Measurements from ENCODE around the gene HELT.

The HELT gene, protein sequence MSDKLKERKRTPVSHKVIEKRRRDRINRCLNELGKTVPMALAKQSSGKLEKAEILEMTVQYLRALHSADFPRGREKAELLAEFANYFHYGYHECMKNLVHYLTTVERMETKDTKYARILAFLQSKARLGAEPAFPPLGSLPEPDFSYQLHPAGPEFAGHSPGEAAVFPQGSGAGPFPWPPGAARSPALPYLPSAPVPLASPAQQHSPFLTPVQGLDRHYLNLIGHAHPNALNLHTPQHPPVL

GRCh38 chr4:185017964-185018772 lies at the start of gene HELT:
HELT (plus strand) TSS chr4:185018490; CDS start chr4:185018929, 439 bp downstream.
- TF ChIP-seq ZC3H10 (CRISPR knock-in tag; IDR thresholded peaks at IDR 0.05) = no peak
- TF ChIP-seq PPARA (CRISPR knock-in tag; IDR thresholded peaks at IDR 0.05; ENCODE audit: borderline replicate concordance) = no peak
- TF ChIP-seq CREB5 (CRISPR knock-in tag; IDR thresholded peaks at IDR 0.05; ENCODE audit: low read depth) = no peak
- no peak for TF ChIP-seq SNAI2 (CRISPR knock-in tag; IDR thresholded peaks at IDR 0.05)
- no peak for TF ChIP-seq ESRRG (CRISPR knock-in tag; IDR thresholded peaks at IDR 0.05)
- no peak for TF ChIP-seq ZNF70 (CRISPR knock-in tag; IDR thresholded peaks at IDR 0.05)
- TF ChIP-seq TCF4 (CRISPR knock-in tag; IDR thresholded peaks at IDR 0.05; ENCODE audit: borderline replicate concordance) = no peak
- TF ChIP-seq POU6F1 (CRISPR knock-in tag; IDR thresholded peaks at IDR 0.05; ENCODE audit: borderline replicate concordance, low read depth) = no peak
- TF ChIP-seq ZNF565 (CRISPR knock-in tag; conservative IDR thresholded peaks at IDR 0.05; ENCODE audit: low read depth) = no peak
- no peak for TF ChIP-seq OSR1 (CRISPR knock-in tag; IDR thresholded peaks at IDR 0.05)
- no peak for TF ChIP-seq TSHZ2 (CRISPR knock-in tag; IDR thresholded peaks at IDR 0.05)
- no peak for TF ChIP-seq CSRNP3 (CRISPR knock-in tag; IDR thresholded peaks at IDR 0.05)
- TF ChIP-seq GLIS3 (CRISPR knock-in tag; IDR thresholded peaks at IDR 0.05) = no peak
- TF ChIP-seq BACH2 (CRISPR knock-in tag; IDR thresholded peaks at IDR 0.05; ENCODE audit: borderline replicate concordance) = no peak
- no peak for TF ChIP-seq ISL1 (CRISPR knock-in tag; IDR thresholded peaks at IDR 0.05)
- TF ChIP-seq ZFP3 (CRISPR knock-in tag; IDR thresholded peaks at IDR 0.05) = no peak
- TF ChIP-seq PATZ1 (CRISPR knock-in tag; IDR thresholded peaks at IDR 0.05; ENCODE audit: borderline replicate concordance) = no peak
- no peak for ATAC-seq

- ATAC-seq = no peak
- TF ChIP-seq PATZ1 (CRISPR knock-in tag; IDR thresholded peaks at IDR 0.05; ENCODE audit: borderline replicate concordance) = no peak
- no peak for TF ChIP-seq ZNF565 (CRISPR knock-in tag; conservative IDR thresholded peaks at IDR 0.05; ENCODE audit: low read depth)
- TF ChIP-seq SNAI2 (CRISPR knock-in tag; IDR thresholded peaks at IDR 0.05) = no peak
- TF ChIP-seq CREB5 (CRISPR knock-in tag; IDR thresholded peaks at IDR 0.05; ENCODE audit: low read depth) = no peak
- TF ChIP-seq BACH2 (CRISPR knock-in tag; IDR thresholded peaks at IDR 0.05; ENCODE audit: borderline replicate concordance) = no peak
- no peak for TF ChIP-seq RARB (CRISPR knock-in tag; IDR thresholded peaks at IDR 0.05)
- no peak for TF ChIP-seq CSRNP3 (CRISPR knock-in tag; IDR thresholded peaks at IDR 0.05)
- TF ChIP-seq TOX (CRISPR knock-in tag; IDR thresholded peaks at IDR 0.05; ENCODE audit: borderline replicate concordance) = no peak
- no peak for TF ChIP-seq ZNF8 (CRISPR knock-in tag; IDR thresholded peaks at IDR 0.05)
- no peak for TF ChIP-seq ZFP3 (CRISPR knock-in tag; IDR thresholded peaks at IDR 0.05)
- no peak for TF ChIP-seq ZC3H10 (CRISPR knock-in tag; IDR thresholded peaks at IDR 0.05)
- TF ChIP-seq ISL1 (CRISPR knock-in tag; IDR thresholded peaks at IDR 0.05) = no peak
- no peak for TF ChIP-seq ESRRG (CRISPR knock-in tag; IDR thresholded peaks at IDR 0.05)
- TF ChIP-seq ARNTL (CRISPR knock-in tag; IDR thresholded peaks at IDR 0.05; ENCODE audit: borderline replicate concordance, low read depth) = no peak
These were observed 49.5 kb upstream of the HELT start for GRCh38 chr4:184968784-184969201.
